NCI-H1436 (cell line): ENCODE data around the gene SSTR3.

ENCODE experiments used
- DNase-seq: peaks from one replicate; lab custom pipeline; 2025; lab: John Stamatoyannopoulos, UW

Gene SSTR3

DNA sequence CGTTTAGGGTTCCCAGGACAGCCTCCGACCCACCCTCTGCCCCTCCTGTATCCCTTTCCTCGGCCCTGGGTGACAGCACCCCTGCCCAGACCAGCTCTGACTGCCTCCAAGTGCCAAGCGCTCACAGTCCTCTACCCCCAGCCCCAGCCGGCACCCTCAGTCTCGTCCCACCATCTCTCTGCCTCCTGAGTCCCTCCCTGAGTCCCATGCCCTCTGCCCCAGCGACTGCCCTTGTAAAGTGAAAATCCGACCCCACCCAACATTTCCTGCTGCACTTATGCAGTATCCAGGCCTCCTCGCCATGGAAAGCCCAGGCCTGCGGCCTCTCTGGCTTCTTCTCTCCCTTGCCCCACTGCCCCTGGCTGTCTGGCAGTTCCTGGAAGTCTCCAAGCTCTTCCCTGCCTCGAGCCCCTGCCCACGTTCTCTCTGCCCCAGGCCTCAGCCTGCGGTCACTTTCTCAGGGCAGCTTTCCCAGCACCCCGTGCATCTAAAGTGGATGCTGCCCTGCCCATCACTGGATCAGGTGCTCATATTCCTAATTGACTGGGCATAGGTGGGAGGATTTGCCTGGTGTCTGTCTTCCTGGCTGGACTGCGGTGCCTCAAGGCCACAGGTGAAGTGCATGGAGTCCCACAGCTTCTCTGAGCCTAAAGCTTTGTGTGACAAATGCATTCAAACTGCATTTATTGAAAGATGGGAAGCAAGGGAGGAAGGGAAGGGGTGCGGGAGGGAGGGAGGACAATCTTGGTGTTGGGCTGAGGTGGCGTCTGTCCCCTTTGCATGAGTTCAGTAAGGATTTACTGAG is 44.9 kb downstream of the SSTR3 start:
- DNase-seq = no peak

DNA sequence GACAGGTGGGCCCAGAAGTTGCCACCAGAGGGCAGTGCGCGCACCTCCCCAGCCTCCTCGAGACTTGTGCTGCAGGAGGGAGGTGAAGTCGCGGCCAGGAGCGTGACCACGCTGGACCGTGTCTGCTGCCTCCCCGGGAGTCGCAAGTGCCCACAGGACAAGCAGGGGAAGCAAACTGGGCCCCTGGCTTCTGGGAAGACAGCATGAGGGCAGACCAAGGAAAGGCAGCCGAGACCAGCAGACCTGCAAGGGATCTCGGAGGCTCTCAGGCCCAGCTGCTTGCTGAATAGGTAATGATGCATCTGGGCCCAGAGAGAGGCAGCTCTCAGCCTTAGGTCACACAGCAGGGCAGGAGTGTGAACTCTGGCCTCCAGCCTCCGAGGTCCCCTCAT is 45.6 kb downstream of the SSTR3 start:
- peak; percentile 51 for DNase-seq

DNA sequence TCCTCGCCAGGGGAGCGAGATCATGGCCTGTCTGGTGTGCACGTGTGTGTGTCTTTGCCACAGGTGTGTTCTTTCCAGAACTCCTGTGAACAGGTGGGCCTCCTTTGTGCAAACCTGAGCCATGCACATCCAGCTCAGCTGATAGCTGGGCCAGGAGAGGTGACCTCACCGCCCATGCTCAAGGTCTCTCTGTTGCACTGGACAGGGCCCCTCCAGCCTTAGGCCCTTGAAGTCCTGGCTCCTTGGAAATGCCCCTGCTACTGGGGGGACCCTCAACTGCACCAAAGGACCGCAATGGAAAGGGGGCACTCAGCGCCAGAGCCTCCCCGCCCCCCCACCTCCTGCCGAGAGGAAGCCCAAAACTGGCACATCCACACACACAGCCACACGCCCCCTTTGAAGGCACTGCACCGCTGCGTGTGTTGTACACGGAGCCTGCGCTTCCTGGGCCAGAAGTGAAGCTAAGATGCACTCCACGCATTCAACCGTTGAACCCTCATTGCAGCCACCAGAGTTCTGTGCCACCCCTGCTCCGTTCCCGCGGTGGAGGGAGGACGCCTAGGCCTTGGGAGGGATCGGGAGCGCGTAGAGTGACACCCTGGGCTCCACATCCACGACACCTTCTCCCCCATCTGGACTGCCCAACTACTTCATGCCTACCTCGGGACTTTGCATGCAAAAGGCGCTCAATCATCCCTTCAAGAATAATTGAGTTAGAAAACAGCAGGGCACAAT is 46.2 kb downstream of the SSTR3 start:
- DNase-seq = no peak

DNA sequence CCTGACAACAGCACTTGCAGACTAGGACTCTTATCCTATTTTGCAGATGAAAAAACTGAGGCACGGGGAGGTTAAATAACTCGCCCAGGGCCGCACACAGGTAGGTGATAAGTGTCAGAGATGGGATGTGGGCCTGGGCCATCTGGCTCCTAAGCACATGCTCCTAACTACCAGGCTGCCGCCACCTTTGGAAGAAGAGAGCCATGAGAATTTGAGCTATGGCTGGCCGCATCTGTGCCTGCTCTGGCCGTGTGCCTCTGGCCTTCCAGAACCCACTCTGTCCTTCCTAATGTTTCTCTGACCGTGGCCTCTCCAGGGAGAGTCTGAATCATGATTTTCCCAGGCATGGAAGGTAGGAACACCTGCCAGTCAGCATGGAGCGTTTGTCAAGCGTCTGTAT is 47.2 kb downstream of the SSTR3 start:
- DNase-seq = no peak

DNA sequence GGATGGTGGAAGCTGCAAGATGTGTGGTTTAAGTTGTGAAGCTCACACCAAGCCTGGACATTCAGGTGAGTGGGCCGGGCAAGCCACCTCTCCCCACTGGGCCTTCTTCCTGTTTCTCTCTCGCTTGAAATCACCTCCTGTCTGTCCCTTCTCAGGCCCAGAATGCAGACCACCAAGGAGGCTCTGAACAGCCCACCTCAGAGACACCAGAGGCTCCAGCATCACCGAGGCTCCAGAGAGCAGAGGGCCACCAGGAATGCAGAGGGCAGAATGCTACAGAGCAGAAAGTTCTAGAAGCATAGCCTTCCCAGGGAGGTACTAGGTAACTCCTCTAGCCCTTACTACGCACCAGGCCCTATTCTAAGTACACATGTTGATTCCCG is 47.8 kb downstream of the SSTR3 start:
- no peak for DNase-seq

DNA sequence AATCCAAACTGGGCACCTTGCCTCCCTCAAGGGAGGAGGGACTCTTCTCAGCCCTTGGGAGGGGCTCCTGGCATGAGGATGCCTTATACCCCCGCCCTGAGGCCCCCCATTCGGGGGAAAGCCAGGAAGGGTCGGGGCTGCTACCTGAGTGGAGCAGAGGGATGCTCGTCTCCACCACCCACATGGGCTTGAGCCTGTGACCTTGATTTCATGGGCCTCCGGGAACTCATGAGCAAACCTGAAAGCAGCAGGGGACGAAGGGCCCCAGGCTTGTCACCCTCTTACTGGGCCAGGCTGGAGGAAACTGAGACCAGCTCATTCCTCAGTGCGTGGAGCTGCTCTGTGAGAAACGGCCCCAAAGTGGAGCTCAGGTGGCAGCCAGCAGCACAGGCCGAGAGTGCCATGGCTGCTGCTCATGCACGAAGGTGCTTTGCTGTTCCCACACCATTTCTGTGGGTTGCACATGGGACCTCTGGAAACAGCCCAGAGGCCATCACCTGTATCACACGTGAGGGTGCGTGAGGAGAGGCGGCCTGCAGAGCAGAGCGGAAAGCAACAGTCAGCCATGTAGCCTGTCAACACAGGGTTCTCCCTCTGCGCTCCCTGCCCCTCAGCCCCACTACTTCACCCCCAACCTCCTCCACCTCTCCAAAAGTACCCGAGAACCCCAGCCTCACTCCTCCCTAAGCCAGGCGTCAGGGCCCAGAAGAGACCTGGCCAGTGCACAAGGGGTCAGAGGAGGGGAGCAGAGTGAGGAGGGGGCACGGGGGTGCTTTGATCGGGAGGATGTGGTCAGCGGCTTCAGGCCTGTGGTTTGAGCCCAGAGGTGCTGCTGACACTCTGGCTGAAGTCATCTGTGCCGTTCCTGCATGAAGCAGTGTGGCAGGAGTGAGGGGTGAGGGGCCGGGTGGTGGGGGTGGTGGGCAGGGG is 48.4 kb downstream of the SSTR3 start:
- no peak for DNase-seq

DNA sequence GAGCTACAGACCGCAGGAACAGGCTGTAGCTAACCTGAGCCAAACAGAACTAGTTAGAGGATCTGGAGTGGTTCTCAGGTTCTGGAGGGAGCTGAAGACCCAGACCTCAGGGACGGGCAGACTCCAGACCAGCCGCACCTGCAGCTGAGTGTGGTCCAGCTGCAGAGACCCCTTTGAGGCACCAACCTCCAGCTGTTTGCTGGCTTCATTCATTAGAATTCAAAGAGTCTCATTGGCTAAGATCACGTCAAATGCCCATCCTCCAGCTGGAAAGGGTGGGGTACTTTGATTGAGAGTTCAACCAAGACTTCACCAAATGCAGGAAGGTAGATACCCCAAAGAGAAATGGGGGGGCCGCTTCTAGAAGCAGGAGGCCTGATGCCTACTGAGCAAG is 49.2 kb downstream of the SSTR3 start:
- no peak for DNase-seq

DNA sequence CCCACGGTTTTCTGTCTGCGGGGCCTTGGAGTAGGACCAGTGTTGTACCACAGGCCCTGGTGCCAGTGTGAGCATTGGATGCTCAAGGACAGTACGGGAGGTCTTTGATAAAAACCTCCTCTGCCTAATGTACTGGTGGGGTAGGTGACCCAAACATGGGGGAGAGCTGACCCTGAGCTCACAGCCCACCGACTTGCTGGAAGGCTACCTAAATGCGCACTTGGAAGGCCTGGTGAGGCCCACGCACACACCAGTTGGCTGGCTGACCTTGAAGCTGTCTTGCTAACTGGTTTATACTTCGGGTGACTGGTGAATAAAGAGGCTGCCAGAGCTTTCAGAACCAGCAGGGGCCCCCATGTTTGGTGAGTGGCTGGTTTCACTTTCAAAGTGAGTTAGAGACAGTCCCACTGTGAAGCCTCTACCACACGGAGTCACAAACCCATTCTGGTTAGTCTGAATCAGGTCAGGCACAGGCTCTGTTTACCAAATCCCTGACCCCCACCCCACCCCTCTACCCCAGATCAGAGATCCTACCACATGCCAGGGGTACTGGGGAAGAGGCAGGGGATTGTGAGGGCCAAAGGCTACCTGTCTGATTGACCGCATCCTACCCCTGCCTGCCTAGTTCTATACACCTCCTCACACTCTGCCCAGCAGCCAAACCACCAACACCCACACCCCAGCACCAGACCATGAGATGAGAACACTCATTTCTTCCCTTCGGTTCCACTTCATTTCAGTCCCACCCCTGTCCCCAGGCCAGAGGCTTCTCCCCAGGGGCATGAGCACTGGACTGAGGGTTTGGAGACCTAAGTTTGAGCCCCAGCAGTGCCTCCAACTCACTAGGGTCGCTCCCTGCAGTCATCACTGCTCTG is 49.8 kb downstream of the SSTR3 start:
- no peak for DNase-seq

DNA sequence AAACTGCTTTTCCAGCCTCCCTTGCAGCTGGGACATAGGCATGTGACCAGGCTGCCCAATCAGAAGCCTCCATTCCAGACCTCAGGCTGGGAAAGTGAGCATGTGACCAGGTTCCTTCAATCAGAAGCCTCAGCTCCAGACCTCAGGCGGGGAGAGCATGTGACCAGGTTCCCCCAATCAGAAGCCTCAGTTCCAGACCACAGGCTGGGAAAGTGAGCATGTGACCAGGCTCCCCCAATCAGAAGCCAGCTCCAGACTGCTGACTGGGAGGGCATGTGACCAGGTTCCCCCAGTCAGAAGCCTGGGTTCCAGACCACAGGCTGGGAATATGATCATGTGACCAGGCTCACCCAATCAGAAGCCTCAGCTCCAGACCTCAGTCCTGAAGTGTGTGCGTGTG is 50.8 kb downstream of the SSTR3 start:
- DNase-seq = no peak

DNA sequence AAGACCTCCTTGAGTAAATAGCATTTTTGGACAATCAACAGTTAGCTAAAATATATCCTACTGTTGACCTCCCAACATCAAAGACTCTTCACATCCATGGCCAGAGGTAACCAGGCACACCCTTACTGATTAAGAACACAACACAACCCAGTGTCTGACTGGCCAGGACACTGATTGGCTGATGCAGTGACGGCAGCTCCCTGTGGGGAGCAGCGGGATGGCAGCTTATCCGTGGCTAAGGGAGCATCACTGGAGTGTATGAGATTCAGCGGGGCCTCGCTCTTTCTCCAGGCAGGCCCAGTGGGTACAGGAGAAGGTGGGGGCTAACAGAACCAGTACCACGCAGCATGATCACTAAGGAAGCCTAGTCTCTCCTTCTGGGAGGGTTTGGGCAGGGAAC is 52.2 kb downstream of the SSTR3 start:
- no peak for DNase-seq

DNA sequence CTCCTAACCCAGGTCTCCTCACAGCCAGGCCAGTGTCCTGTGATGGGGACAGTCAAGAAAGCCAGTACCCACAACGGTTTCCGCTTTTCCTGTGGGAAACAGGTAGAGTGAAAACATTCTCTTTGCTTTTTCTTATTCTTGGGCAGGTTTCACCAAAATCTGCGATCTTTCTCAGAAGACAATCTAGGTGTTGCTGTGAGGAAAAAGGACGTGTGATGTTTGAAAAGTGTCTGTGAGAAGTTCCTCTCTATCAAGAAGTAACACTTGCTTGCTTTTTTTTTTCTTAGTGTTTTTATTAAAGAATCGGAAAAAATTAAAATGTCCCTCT is 53.4 kb downstream of the SSTR3 start:
- no peak for DNase-seq

DNA sequence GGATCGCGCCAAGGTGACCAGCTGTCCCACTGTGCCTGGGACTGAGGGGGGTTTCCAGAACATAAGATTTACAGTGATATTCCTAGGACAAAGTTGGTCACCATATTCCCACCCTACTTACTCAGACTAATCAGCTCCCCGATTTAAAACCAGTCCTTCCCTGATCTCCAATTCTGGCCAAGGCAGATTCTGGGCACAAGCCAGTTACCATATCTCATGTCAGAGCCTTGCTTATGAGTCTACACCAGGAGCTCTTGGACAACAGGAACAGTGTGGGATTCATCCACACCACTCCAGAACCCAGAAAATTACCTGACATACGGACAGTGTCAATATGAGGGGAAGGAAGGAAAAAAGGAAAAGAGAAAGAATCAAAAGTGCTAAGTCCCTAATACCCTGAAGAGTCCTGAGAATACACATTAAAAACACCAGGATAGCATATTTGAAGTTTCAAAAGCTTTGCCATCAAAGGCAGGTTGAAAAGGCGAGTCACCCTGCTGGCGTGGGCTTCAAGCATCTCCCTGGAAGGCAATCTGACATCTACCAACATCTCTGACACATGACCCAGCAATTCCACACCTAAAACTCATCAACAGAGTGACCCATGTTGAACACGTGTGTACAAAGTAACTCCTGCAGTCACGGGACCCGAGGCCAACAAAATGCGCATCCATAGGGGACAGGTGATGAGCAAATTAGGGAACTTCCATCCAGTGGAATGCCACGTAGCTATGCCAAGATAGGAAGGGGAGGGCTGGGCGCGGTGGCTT is 54.6 kb downstream of the SSTR3 start:
- no peak for DNase-seq

DNA sequence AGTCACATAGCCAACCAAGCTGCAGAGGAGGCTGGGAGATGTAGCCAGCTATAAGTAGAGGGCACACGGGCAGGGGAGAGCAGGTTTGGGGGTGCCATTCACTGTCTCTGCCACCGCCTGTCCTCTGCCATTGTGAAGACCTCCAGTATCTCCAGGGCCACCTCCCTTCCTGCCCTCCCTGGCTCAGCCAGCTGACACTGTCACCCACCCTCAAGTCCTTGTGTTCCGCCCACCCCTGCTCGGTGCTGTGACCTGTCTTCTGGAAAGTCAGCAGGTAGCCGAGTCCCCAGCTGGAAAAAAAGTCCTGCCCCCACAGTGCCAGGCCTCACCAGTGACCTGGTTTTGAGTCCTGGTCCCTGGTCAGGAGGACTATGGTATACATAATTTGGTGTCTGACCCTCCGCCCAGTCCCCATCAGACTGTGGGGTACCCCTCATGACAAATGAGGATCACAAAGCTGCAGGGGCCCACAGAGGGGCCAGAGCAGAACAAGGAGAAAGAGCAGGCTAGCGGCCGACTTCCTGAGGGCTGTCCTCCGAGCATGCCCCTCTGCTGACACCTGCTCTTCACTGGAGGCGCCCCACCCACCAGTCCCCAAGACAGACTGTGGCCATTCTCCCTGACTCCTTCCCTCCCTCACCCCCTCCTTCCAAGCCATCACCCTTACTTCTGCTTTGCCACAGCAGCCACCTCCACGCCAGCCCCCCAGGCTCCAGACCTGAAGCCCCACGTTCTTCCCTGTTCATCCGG is 55.4 kb downstream of the SSTR3 start:
- DNase-seq = no peak

DNA sequence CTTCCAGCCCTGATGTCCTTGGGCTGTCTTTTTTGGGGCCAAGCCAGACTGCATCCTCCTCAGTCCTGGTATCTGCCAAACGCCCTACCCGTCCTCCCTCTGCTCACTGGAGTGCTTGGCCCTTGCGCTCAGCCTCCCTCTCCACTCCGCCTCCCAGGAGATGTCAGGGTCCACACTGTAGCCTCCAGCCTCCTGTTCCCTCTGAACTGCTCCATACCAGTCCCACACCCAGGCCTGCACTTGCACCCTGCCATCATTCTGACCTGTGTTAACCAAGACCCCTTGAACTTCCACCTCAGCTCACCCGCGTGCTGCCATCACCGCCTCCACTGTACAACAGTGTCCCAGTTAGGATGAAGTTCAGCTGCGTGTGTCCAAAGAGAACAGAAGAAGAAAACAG is 56.3 kb downstream of the SSTR3 start:
- DNase-seq = no peak

DNA sequence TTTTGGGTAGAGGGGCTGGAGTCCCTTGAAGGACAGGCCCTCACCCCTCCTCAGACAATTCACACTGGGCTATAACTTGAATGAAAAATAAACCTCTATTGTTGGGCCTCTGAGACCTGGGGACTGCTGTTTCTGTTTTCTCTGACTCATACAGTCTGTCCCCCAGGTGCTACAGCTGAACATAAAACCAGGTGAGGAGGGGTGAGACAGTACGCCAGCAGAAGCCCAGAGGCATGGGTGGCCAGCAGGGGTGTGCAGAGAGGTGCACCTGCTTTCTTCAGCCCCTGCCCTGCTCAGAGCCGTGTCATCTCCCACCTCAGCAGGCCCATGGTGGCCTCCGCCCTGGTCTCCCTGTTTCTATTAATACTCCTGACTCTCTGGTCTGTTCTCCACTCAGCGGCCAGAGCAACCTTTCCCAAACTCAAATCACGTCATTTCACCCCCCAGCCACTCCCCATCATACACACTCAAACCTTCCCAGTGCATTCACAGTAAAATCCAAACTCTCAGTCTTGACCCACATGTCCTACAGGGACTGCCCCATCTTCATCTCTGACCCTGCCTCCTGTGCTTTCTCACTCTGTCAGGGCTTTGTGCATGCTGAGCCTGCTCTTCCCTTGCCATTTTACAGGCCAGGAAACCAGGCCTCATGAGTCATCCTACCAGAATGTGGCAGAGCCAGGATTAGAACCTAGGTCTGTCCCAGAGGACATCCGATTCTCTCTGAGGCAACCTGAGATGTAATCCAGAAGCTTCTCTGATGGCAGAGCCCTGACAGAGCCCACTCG is 57.2 kb downstream of the SSTR3 start:
- no peak for DNase-seq
